GM23338 (cell line): ENCODE results near the gene SNTG2. TPM values are rescaled to one million over a fixed set of nuclear protein-coding genes. Genes with fewer than 3 reads are reported as not detected.

ENCODE experiments used
- ATAC-seq: fragments of 200-7000 bp; cut with Tn5 transposase; 3 replicates; pipeline ENCODE4 v1.9.1; 2020
- DNase-seq: peaks from one replicate; pipeline ENCODE4 v3.0.0-alpha.2; 2015; ENCODE audit warnings: low spot score
- H2AFZ ChIP-seq: fragments of 200-600 bp; sonication (generic); 2 replicates; pipeline ENCODE4 v1.8.0; 2016; ENCODE audit warnings: antibody characterized with exemption, mild to moderate bottlenecking, moderate library complexity
- H3F3A ChIP-seq: fragments of 200-600 bp; sonication (generic); replicated peaks from 2 replicates; pipeline ENCODE4 v1.8.0; 2017; ENCODE audit warnings: antibody characterized with exemption, mixed run types, low read depth
- H3K27ac ChIP-seq: fragments of 200-600 bp; sonication (generic); 2 replicates; pipeline ENCODE4 v1.6.1; 2016; ENCODE audit warnings: low read depth
- H3K27me3 ChIP-seq: fragments of 200-600 bp; sonication (generic); 2 replicates; pipeline ENCODE4 v1.8.0; 2016; ENCODE audit warnings: mild to moderate bottlenecking, mixed run types, moderate library complexity; ENCODE audit not compliant: insufficient read depth
- H3K36me3 ChIP-seq: fragments of 200-600 bp; sonication (generic); 2 replicates; pipeline ENCODE4 v1.8.0; 2016; ENCODE audit warnings: mild to moderate bottlenecking; ENCODE audit not compliant: insufficient read depth
- H3K4me1 ChIP-seq: fragments of 200-600 bp; sonication (generic); 2 replicates; pipeline ENCODE4 v1.8.0; 2016; ENCODE audit warnings: mild to moderate bottlenecking, moderate library complexity; ENCODE audit not compliant: insufficient read depth
- H3K4me2 ChIP-seq: fragments of 200-600 bp; sonication (generic); 2 replicates; pipeline ENCODE4 v1.7.1; 2017; ENCODE audit warnings: mixed run types
- H3K4me3 ChIP-seq: fragments of 200-600 bp; sonication (generic); 2 replicates; pipeline ENCODE4 v1.6.1; 2016; ENCODE audit warnings: mixed run types
- H3K79me2 ChIP-seq: fragments of 200-600 bp; sonication (generic); replicated peaks from 2 replicates; pipeline ENCODE4 v1.8.0; 2017; ENCODE audit warnings: mild to moderate bottlenecking; ENCODE audit not compliant: insufficient read depth
- H3K9me2 ChIP-seq: fragments of 200-600 bp; sonication (generic); 2 replicates; pipeline ENCODE4 v1.8.0; 2017; ENCODE audit not compliant: insufficient read depth
- H4K20me1 ChIP-seq: fragments of 200-600 bp; sonication (generic); replicated peaks from 2 replicates; pipeline ENCODE4 v1.8.0; 2017; ENCODE audit warnings: mild to moderate bottlenecking; ENCODE audit not compliant: insufficient read depth
- H3K27ac Mint-ChIP-seq: 2 replicates; pipeline ENCODE4 v1.8.0; 2020; ENCODE audit warnings: inconsistent platforms, mild to moderate bottlenecking, moderate library complexity, mixed read lengths
- H3K27me3 Mint-ChIP-seq: 3 replicates; pipeline ENCODE4 v1.8.0; 2022; ENCODE audit warnings: low read depth, mild to moderate bottlenecking, moderate library complexity, mixed read lengths, inconsistent platforms; ENCODE audit not compliant: insufficient read depth, poor library complexity
- H3K36me3 Mint-ChIP-seq: 3 replicates; pipeline ENCODE4 v1.8.0; 2021; ENCODE audit warnings: low read depth, mild to moderate bottlenecking, inconsistent platforms, moderate library complexity, mixed read lengths
- H3K4me1 Mint-ChIP-seq: 3 replicates; pipeline ENCODE4 v1.8.0; 2020; ENCODE audit warnings: mild to moderate bottlenecking, inconsistent platforms, mixed read lengths
- H3K4me3 Mint-ChIP-seq: 3 replicates; pipeline ENCODE4 v1.8.0; 2021; ENCODE audit warnings: moderate library complexity, mild to moderate bottlenecking, inconsistent platforms, mixed read lengths
- H3K9me3 Mint-ChIP-seq: 3 replicates; pipeline ENCODE4 v1.8.0; 2020; ENCODE audit warnings: moderate library complexity, mild to moderate bottlenecking, inconsistent platforms, mixed read lengths
- CTCF ChIP-seq, 2 experiments: fragments of 200-600 bp in 1 of 2; sonication (generic) in 1 of 2; conservative IDR thresholded peaks; 2 replicates each; pipeline versions ENCODE4 v1.5.1 to v1.6.1; 2016 to 2017; ENCODE audit warnings: antibody characterized with exemption in 2 of 2, low read depth in 2 of 2, mild to moderate bottlenecking in 2 of 2, moderate library complexity in 1 of 2
- EZH2 ChIP-seq: fragments of 200-600 bp; sonication (generic); IDR thresholded peaks from one replicate; pipeline ENCODE4 v1.8.0; 2017; ENCODE audit warnings: antibody characterized with exemption, mild to moderate bottlenecking, low read depth; ENCODE audit not compliant: unreplicated experiment
- EZH2phosphoT487 ChIP-seq: fragments of 200-600 bp; sonication (generic); IDR thresholded peaks from one replicate; pipeline ENCODE4 v1.8.1; 2018; ENCODE audit warnings: antibody characterized with exemption; ENCODE audit not compliant: unreplicated experiment
- JUNB ChIP-seq: IDR thresholded peaks from one replicate; pipeline ENCODE4 v1.6.1; 2016; ENCODE audit warnings: antibody characterized with exemption; ENCODE audit not compliant: unreplicated experiment
- NANOG ChIP-seq: IDR thresholded peaks from 2 replicates; pipeline ENCODE4 v1.6.1; 2016; ENCODE audit warnings: antibody characterized with exemption, borderline replicate concordance
- POLR2AphosphoS5 ChIP-seq: IDR thresholded peaks from 2 replicates; pipeline ENCODE4 v1.6.1; 2016; ENCODE audit warnings: antibody characterized with exemption, low read depth
- STAT1 ChIP-seq: IDR thresholded peaks from one replicate; pipeline ENCODE4 v1.6.1; 2016; ENCODE audit warnings: antibody characterized with exemption; ENCODE audit not compliant: unreplicated experiment
- ZNF114 ChIP-seq: fragments of 250-450 bp; sonication (Bioruptor Pico); IDR thresholded peaks from 2 replicates; pipeline ENCODE4 v1.5.0; 2020; ENCODE audit warnings: mild to moderate bottlenecking, moderate library complexity
- ZNF331 ChIP-seq: fragments of 250-450 bp; sonication (Bioruptor Pico); IDR thresholded peaks from 2 replicates; pipeline ENCODE4 v1.5.0; 2020; ENCODE audit warnings: low read depth, mild to moderate bottlenecking, moderate library complexity
- ZNF462 ChIP-seq: fragments of 250-450 bp; sonication (Bioruptor Pico); IDR thresholded peaks from 2 replicates; pipeline ENCODE4 v1.5.0; 2020; ENCODE audit warnings: mild to moderate bottlenecking, moderate library complexity
- polyA plus RNA-seq: library from polyadenylated mRNA; unstranded; fragments of >200 nt; fragmentation: Nextera tagmentation; extraction: Ambion mirVana; gene quantifications from 2 replicates; pipeline ENCODE4 v1.2.1, GENCODE V29; 2016
- total RNA-seq: library from RNA; depleted of rRNA; stranded (reverse); fragments of >200 nt; shearing (Covaris generic); gene quantifications from 2 replicates; pipeline ENCODE4 v1.2.3, GENCODE V29; 2014
- TF ChIP-seq, protein P1 (sequence below): IDR thresholded peaks from one replicate; pipeline ENCODE4 v1.6.1; 2018; ENCODE audit warnings: antibody characterized with exemption; ENCODE audit not compliant: unreplicated experiment
- TF ChIP-seq, protein P2 (sequence below): IDR thresholded peaks from 2 replicates; pipeline ENCODE4 v1.6.1; 2016; ENCODE audit warnings: antibody characterized with exemption

SNTG2 gene
- total and polyA plus RNA-seq, 2 experiments from 2014 or later: 27.5 to 60.4 TPM

DNA sequence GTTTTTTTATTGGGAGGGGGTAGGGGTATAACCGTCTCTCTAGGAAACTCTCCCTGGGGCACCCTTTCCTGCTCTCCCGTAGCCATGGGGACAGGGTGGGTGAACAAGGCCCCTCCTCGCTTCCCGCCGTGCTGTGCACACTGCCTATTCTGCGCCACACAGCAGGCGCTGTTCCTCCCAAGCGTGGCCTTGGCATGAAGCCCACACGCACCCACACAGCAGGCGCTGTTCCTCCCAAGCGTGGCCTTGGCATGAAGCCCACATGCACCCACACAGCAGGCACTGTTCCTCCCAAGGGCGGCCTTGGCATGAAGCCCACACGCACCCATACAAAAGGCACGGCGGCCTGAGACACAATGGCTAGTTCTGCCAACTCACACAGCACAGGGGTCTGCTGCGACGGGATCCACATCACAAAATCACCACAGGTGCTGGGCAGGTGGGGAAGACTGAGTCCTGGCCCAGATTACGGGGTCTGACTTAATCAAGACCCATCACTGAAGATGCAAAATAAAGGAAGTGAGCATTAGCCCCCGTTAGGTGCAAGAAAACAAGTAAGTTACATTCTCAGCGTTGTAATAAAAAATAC, 416.0 kb downstream of the SNTG2 start:
- Histone ChIP-seq H3K4me2 (no peak overlapping the region), H3K4me3 (no peak overlapping the region), H3K27ac (no peak overlapping the region), H3K9me2 (no peaks in the 10 kb centered on the region), H3F3A (no peaks in the 10 kb centered on the region), H3K36me3 (no peaks in the 10 kb centered on the region), H4K20me1 (no peaks in the 10 kb centered on the region), H3K79me2 (no peaks in the 10 kb centered on the region), H3K4me1 (no peaks in the 10 kb centered on the region), H2AFZ (no peak overlapping the region), H3K27me3 (no peaks in the 10 kb centered on the region)
- ATAC-seq (no peak), DNase-seq (no peak)
- H3K27me3 Mint-ChIP-seq: no peaks in the 10 kb centered on the region
- TF ChIP-seq NANOG (no peak), ZNF331 (no peak), ZNF462 (CRISPR knock-in tag) (no peak), EZH2 (no peak), ZNF114 (CRISPR knock-in tag) (no peak), JUNB (no peak), EZH2phosphoT487 (no peak), POLR2AphosphoS5 (no peak), CTCF (conservative IDR thresholded peaks at IDR 0.05; ENCODE audit: low read depth in 2 of 2) (no peak), STAT1 (no peak)
- TF ChIP-seq, protein P1, sequence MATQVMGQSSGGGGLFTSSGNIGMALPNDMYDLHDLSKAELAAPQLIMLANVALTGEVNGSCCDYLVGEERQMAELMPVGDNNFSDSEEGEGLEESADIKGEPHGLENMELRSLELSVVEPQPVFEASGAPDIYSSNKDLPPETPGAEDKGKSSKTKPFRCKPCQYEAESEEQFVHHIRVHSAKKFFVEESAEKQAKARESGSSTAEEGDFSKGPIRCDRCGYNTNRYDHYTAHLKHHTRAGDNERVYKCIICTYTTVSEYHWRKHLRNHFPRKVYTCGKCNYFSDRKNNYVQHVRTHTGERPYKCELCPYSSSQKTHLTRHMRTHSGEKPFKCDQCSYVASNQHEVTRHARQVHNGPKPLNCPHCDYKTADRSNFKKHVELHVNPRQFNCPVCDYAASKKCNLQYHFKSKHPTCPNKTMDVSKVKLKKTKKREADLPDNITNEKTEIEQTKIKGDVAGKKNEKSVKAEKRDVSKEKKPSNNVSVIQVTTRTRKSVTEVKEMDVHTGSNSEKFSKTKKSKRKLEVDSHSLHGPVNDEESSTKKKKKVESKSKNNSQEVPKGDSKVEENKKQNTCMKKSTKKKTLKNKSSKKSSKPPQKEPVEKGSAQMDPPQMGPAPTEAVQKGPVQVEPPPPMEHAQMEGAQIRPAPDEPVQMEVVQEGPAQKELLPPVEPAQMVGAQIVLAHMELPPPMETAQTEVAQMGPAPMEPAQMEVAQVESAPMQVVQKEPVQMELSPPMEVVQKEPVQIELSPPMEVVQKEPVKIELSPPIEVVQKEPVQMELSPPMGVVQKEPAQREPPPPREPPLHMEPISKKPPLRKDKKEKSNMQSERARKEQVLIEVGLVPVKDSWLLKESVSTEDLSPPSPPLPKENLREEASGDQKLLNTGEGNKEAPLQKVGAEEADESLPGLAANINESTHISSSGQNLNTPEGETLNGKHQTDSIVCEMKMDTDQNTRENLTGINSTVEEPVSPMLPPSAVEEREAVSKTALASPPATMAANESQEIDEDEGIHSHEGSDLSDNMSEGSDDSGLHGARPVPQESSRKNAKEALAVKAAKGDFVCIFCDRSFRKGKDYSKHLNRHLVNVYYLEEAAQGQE: no peak
- TF ChIP-seq, protein P2, sequence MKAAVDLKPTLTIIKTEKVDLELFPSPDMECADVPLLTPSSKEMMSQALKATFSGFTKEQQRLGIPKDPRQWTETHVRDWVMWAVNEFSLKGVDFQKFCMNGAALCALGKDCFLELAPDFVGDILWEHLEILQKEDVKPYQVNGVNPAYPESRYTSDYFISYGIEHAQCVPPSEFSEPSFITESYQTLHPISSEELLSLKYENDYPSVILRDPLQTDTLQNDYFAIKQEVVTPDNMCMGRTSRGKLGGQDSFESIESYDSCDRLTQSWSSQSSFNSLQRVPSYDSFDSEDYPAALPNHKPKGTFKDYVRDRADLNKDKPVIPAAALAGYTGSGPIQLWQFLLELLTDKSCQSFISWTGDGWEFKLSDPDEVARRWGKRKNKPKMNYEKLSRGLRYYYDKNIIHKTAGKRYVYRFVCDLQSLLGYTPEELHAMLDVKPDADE: no peak
- H3K9me3 Mint-ChIP-seq: peaks cover 6% of the 10 kb centered on the region; the same call in 1 of the 3 replicates
- H3K4me1 Mint-ChIP-seq: peaks cover 13% of the 10 kb centered on the region
- peaks cover 6% of the 10 kb centered on the region; the same call in 2 of the 3 replicates for H3K36me3 Mint-ChIP-seq
- no peak overlapping the region for H3K27ac Mint-ChIP-seq
- no peak overlapping the region for H3K4me3 Mint-ChIP-seq
